HG03439 (cell line): ENCODE data around the gene ZBTB17.
"Not testable (repeated sequence)": the region's sequence is repeated elsewhere in the genome, so short reads cannot be mapped to it uniquely, and the experiment has no call there.

Source experiments
- ATAC-seq: cut with Tn5 transposase; IDR thresholded peaks from one replicate; pipeline ENCODE4 v1.9.1; 2021; ENCODE audit warnings: mild to moderate bottlenecking, moderate library complexity; ENCODE audit not compliant: unreplicated experiment

The ZBTB17 gene

DNA sequence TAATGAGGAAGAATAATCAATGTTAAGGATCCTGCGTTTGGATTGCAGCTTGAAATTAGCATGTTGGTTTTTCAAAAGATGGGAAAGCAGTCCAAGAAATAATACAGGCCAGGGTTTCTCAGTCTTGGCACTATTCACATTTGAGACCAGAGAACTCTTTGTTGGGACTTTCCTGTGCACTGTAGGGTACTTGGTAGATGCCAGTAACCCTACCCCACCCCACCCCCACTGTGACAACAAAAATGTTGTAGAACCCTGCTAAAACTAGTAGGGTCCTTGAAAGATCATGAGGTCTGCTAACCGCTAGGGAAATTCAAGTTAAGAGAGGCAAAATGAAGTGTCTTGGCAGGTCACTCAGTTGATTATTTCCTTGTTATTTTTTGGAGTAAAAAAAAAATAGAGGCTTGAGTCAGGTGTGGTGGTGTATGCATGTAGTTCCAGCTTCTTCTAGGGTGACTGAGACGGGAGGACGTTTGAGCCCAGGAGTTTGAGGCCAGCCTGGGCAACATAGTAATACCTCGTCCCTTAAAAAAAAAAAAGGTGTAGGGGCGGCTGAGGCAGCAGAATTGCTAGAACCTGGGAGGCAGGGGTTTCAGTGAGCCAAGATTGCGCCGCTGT, 75.1 kb downstream of the ZBTB17 start:
- ATAC-seq = no peak

DNA sequence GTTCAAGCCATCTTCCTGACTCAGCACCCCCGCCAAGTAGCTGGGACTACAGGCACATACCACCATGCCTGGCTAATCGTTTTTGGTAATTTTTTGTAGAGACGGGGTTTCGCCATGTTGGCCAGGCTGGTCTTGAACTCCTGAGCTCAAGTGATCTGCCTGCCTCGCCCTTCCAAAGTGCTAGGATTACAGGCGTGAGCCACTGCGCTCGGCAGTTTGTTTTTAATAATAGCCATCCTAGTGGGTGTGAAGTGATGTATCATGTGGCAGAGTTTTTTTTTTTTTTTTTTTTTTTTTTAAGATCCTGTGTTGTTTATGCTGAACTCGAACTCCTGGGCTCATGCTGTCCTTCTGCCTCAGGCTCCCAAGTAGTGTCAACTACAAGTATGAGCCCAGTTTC, 76.6 kb downstream of the ZBTB17 start:
- no peak for ATAC-seq

- not testable (repeated sequence) for ATAC-seq
These were observed 78.9 kb downstream of the ZBTB17 start for GRCh38 chr1:15896841-15897610.

DNA sequence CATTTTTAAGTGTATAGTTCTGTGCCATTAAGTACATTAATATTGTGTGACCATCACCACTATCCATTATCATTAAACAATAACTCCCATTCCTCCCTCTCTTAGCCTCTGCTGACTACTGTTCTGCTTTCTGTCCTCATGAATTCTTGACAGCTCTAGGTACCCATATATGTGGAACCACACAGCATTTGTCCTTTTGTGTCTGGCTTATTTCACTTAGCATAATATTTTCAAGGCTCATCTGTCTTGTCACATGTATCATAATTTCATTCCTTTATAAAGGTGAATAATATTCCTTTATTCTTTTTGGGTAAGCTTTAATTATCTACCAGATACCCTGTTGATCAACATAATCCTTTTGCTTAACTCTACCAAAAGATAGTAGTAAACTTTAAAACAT, 80.7 kb downstream of the ZBTB17 start:
- no peak for ATAC-seq

GRCh38 chr1:15892857-15893599, 82.9 kb downstream of the ZBTB17 start:
- ATAC-seq = not testable (repeated sequence)
